ENCODE measurements around the gene RASIP1.
A peak's percentile ranks its signal among the peaks of the same experiment; 100 is the strongest.
"Not testable (repeated sequence)": the region's sequence is repeated elsewhere in the genome, so short reads cannot be mapped to it uniquely, and the experiment has no call there.

The RASIP1 gene

DNA sequence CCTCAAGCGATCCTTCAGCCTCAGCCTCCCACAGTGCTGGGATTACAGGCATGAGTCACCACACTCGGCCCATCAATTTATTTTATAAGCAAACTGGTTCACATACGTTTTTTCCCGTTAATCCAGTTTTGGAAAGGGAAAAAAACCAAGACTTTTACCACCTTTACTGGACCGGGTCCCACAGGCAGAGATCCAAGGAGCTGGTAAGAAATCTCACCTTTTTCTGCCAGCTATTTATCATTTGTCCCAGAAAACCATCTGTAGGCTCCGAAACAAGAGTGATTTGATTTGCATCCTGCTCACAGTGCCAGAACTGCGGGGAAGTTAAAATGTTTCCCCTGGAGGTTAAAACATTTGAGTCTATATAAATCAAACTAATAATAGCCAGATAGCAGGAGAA, 51.0 kb downstream of the RASIP1 start:
- Histone ChIP-seq H3K36me3 (replicated peaks) (no peaks in the 10 kb centered on the region), H3K27me3 (replicated peaks) (no peaks in the 10 kb centered on the region), H3K4me3 (ENCODE audit: low read depth, low read length) (no peak overlapping the region), H3K27ac (no peak overlapping the region)
- in situ Hi-C loops (cut with HindIII; ENCODE audit: low pct_ligation_motif_present, low sequenced_read_pairs) = no loop called here
- TF ChIP-seq, protein P1, sequence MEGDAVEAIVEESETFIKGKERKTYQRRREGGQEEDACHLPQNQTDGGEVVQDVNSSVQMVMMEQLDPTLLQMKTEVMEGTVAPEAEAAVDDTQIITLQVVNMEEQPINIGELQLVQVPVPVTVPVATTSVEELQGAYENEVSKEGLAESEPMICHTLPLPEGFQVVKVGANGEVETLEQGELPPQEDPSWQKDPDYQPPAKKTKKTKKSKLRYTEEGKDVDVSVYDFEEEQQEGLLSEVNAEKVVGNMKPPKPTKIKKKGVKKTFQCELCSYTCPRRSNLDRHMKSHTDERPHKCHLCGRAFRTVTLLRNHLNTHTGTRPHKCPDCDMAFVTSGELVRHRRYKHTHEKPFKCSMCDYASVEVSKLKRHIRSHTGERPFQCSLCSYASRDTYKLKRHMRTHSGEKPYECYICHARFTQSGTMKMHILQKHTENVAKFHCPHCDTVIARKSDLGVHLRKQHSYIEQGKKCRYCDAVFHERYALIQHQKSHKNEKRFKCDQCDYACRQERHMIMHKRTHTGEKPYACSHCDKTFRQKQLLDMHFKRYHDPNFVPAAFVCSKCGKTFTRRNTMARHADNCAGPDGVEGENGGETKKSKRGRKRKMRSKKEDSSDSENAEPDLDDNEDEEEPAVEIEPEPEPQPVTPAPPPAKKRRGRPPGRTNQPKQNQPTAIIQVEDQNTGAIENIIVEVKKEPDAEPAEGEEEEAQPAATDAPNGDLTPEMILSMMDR (IDR thresholded peaks at IDR 0.05; ENCODE audit: low read depth, low read length, missing control alignments) = no peak
- DNase-seq = no peak

DNA sequence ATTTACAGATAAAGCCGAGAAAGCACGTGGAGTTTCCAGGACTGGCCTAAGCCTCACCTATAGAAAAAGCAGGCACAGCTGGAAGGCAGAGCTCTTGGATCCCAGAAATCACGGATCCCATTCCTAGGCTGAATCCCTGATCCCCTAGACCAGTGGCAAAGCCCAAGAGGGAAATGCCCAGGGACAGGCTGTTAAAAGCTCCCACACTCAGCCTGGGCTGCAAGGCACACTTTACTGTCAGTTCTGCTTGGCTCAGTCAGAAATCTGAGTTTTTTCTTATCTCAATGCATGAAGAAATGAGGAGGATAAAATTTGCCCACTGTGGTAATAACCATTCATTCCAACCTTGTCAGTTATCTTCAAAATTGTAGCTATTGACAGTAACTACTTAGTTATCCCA, 52.6 kb downstream of the RASIP1 start:
- TF ChIP-seq, protein P1 (IDR thresholded peaks at IDR 0.05; ENCODE audit: low read depth, low read length, missing control alignments) = no peak
- DNase-seq = no peak
- Histone ChIP-seq H3K36me3 (replicated peaks) (no peaks in the 10 kb centered on the region), H3K27me3 (replicated peaks) (no peaks in the 10 kb centered on the region), H3K27ac (no peak overlapping the region), H3K4me3 (ENCODE audit: low read depth, low read length) (no peak overlapping the region)
- in situ Hi-C loops (cut with HindIII; ENCODE audit: low pct_ligation_motif_present, low sequenced_read_pairs) = no loop called here

DNA sequence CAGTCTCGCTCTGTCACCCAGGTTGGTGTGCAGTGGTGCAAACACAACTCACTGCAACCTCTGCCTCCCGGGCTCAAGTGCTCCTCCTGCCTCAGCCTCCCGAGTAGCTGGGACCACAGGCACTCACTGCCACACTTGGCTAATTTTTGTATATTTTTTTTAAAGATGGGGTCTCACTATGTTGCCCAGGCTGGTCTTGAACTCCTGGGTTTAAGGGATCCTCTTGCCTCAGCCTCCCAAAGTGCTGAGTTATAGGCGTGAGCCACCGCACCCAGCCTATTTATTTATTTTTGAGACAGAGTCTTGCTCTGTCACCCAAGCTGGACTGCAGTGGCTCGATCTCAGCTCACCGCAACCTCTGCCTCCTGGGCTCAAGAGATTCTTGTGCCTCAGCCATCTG, 53.8 kb downstream of the RASIP1 start:
- in situ Hi-C loops (cut with HindIII; ENCODE audit: low pct_ligation_motif_present, low sequenced_read_pairs); H3K27ac ChIP-seq; H3K36me3 ChIP-seq (replicated peaks); H3K4me3 ChIP-seq (ENCODE audit: low read depth, low read length); DNase-seq; H3K27me3 ChIP-seq (replicated peaks): not testable (repeated sequence)

DNA sequence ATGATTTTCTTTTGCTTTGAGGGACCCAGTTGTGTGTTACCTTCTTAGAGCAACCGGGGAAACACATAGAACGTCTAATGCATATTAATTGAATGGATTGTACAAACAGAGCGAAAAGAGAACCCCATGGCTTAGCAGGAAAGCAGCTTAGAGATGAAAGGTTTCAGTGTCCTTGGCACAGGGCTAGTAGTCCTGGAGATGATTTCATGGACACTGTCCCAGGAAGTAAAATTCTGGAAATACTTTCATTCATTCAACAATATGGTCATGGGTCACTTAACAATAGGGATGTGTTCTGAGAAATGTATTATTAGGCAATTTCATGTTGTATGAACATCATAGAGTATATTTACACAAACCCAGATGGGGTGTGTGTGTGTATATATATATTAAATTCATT, 54.3 kb downstream of the RASIP1 start:
- TF ChIP-seq, protein P1 (IDR thresholded peaks at IDR 0.05; ENCODE audit: low read depth, low read length, missing control alignments) = no peak
- H3K27ac ChIP-seq = no peak overlapping the region
- H3K27me3 ChIP-seq (replicated peaks) = no peaks in the 10 kb centered on the region
- no peak overlapping the region for H3K4me3 ChIP-seq (ENCODE audit: low read depth, low read length)
- DNase-seq = no peak
- H3K36me3 ChIP-seq (replicated peaks) = no peaks in the 10 kb centered on the region
- in situ Hi-C loops (cut with HindIII; ENCODE audit: low pct_ligation_motif_present, low sequenced_read_pairs) = no loop called here

DNA sequence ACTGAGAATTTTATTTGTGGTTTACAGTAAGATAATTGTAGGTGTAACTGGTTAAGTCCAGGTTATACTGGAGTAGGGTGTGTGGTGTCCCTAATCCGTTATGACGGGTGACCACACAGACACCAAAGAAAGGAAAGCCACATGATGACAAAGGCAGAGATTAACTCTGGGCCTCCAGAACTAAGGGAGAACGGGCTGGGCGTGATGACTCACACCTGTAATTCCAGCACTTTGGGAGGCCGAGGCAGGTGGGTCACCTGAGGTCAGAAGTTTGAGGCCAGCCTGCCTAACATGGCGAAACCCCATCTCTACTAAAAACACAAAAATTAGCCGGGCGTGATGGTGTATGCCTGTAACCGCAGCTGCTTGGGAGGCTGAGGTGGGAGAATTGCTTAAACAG, 54.8 kb downstream of the RASIP1 start:
- no peaks in the 10 kb centered on the region for H3K27me3 ChIP-seq (replicated peaks)
- in situ Hi-C loops (cut with HindIII; ENCODE audit: low pct_ligation_motif_present, low sequenced_read_pairs) = no loop called here
- H3K4me3 ChIP-seq (ENCODE audit: low read depth, low read length) = no peak overlapping the region
- H3K36me3 ChIP-seq (replicated peaks) = no peaks in the 10 kb centered on the region
- no peak overlapping the region for H3K27ac ChIP-seq
- TF ChIP-seq, protein P1 (IDR thresholded peaks at IDR 0.05; ENCODE audit: low read depth, low read length, missing control alignments) = no peak
- no peak for DNase-seq

DNA sequence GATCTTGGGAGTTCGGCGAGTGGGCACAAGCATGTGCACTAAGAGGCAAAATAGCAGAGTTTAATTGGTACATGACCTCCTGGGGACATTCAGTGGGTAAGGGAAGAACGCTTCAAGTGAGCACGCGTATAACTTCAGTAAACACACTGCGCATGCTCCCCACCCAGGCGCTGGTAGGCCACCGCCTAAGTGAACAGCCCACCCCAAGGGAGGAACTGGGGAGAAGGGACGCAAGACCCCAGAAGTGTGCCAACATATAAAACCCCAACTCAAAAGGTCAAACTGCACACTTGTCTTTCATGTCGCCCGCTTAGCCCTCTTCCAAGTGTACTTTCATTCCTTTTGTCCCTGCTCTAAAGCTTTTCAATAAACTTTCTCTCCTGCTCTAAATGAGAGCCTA, 57.1 kb downstream of the RASIP1 start:
- in situ Hi-C loops (cut with HindIII; ENCODE audit: low pct_ligation_motif_present, low sequenced_read_pairs) = no loop called here
- Histone ChIP-seq H3K27ac (no peak overlapping the region), H3K4me3 (ENCODE audit: low read depth, low read length) (peak overlapping the region; percentile 22), H3K27me3 (replicated peaks) (no peaks in the 10 kb centered on the region), H3K36me3 (replicated peaks) (no peaks in the 10 kb centered on the region)
- peak; percentile 18 for DNase-seq
- TF ChIP-seq, protein P1 (IDR thresholded peaks at IDR 0.05; ENCODE audit: low read depth, low read length, missing control alignments) = no peak

All from brain microvascular endothelial cell (primary cell).